NCI-H1417 treated with DMSO at 0.1 percent for 48 hours (cell line): Measurements from ENCODE around the gene YOD1.

Experiments
- DNase-seq: peaks from one replicate; lab custom pipeline; 2025; lab: John Stamatoyannopoulos, UW

YOD1 gene

DNA sequence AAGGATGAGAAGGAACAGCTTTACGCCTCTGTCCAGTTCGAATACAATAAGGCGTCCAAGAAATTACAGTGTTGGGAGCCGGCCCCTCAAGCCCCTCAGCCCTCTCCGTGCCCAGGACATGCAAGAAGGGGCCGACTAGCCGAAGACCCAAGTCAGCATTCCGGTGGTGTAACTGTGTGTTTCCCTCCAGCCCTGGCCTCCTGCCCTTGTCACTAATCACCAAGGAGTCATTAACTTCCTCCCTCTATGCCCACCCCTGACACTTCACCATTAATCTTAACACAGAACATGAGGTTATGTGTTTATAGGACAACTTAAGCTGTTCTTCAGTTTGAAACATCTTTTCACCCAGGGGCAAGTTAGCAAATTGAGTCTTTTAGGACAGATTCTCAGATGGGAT lies 21.2 kb upstream of the YOD1 start:
- no peak for DNase-seq

DNA sequence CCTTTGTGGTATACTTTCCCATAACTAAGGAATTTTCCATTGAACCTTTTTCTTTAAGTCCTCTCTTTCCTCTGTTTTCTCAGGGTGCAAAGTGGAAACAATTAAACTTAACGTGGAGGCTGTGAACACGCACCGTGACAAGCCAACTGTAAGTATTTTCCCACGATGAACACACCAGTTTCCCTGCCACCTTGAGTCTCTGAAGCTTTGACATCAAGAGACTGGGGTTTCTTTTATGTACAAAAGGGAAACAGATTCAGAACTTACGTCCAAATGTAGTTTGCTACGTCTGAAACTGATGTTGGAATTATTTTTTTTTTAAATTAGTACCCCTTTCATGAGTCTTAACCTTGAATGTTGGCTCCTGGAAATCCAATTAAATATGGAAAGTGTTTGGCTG lies 20.4 kb upstream of the YOD1 start:
- DNase-seq = no peak

DNA sequence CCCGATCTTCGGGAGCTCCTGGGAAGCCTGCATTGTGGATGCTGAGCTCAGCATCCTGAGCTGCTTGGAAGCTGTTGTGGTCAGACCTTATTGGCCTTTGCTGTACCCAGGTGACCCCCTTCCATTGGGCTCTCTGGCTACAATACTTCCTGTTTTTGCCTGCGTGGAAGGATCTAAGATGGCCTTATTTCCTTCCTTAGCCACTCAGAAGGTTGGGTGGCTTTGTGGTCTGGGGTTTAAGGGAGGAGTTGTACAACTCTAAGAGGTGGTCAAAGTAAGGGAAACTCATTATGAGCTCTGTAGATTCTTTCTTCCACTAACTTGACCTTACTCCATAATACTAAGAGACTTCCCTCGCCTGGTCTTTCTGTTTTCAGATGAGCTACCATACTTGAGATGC lies 19.8 kb upstream of the YOD1 start:
- DNase-seq = no peak

DNA sequence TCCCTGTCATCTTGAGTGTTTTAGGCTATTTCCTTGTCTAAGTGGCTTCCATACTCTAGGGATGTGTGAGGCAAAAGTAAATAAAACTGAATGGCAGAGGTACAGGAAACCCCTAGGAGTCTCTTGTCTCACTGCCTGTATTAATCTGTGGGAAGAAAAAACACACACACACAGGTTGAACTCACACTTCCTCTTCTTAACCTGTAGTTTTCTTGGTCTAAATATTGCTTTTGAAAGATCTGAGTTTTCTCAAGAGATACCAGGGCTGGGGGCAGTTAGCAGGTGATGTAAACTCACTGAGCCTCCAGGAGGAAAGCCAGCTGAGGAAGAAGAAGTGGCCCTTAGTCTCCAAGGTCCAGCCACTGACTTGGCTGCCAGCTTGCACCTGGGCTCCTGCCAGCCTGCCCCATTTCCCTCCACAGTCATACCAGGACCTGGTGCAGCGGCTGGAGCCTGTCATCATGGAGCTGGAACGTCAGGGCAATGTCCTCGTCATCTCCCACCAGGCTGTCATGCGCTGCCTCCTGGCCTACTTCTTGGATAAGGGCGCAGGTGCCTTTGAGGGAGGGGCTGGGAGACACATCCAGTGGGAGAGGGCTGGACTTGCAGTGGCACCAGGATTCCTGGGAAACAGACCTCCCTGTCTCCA lies 19.0 kb upstream of the YOD1 start:
- DNase-seq = no peak

DNA sequence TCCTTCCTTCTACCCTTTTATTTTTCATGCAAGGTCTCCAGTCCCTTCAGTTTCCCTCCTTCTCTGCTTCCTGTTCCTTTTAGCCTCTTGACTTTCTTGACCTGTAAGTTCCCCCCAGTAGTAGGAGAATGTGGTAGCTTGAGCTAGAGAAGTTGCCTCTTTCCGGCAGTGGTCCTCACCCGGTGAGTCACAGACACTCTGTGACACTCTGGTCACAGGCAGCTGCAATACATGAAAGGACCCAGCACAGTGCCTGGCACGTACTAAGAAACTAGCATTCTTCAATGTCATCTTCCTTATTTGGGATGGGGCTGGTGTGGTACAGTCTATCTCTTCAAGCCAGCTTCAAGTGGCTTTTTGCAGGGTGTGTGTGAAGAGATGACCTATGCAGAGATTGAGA lies 18.1 kb upstream of the YOD1 start:
- DNase-seq = no peak

DNA sequence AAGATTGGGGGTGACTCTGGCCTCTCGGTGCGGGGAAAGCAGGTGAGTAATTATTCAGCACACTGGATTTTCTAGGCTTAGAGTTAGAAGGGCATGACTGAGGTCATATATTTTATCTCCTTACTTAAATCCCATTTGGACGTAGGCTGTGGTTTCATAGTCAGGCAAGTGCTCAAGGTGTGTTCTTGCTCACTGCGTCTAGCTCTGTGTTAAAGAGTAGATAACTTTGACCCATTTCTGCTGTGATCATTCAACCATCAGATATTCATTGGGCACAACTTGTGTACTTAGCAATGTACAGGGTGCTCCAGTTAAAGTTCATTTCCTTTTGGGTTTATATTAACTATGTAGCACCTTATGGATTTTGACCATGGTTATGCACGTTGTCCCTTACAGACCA lies 16.7 kb upstream of the YOD1 start:
- DNase-seq = no peak

DNA sequence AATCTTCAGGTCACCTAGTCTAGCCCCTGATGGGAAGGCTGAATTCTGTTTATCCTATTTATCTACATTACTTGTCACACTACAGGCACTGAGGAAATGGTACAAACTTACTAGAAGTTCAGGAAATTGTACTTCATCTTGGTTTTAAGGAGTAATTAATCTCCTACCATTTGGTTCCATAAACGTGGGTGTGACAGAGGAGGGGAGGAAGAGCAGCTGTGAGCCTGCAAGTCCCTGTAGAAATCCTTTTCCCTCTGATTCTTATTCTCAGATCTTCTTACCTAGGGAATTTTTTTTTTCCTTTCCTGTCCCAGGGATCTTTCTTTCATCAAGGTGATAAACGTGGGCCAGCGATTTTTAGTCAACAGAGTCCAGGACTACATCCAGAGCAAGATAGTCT lies 16.2 kb upstream of the YOD1 start:
- no peak for DNase-seq

DNA sequence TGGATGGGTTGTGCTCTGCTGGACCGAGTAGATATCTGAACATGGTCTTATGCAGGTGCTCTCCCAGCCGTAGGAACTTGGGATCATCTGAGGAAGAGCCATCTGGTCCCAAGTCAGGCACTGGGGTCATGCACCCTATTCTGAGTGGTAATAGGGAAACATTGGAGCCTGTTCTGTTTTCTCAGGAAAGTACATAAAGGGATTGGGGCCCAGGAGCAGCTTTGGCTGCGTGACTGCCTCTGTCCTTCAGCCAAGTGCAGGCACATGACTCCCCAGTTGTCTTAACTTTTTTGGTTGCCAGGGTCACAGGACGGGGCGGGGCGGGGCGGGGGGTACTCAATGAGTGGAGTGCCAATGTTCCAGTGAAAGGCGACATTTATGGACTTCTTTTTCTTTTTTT lies 13.6 kb upstream of the YOD1 start:
- no peak for DNase-seq

DNA sequence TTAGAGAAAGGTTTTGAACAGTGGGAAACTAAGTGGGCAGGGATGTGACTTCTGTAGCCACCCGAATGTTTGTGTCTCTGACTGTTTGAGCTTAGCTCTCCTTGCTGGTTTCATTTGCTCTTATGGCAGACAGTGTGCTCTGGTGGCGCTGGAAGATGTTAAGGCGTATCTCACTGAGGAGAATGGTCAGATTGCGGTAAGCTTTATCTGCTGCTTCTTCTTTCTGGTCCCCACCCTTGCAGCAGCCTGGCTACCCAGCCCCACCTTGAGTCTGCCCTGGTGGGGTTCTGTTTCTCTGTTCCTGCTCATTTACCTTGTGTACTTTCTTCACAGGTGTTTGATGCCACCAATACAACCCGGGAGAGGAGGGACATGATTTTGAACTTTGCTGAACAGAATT lies 12.0 kb upstream of the YOD1 start:
- DNase-seq = no peak

DNA sequence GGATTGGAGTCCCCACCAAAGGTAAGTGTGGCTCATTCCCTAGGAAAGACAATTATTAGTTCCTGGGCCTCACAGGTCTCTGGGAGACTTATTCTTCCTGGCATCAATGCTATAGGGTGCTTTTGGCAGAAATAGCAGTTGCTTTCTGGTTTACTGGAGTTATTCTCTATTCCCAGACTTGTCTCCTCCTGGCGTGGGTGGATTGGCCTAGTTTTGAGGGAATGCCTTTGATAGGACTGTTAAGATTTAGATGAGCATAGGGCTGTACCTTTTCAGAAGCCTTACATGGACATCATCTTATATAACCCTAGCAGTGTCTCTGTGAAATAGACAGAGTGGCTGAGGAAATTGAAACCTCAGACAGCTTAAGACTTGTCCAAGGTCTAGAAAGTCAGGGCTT lies 11.1 kb upstream of the YOD1 start:
- no peak for DNase-seq

DNA sequence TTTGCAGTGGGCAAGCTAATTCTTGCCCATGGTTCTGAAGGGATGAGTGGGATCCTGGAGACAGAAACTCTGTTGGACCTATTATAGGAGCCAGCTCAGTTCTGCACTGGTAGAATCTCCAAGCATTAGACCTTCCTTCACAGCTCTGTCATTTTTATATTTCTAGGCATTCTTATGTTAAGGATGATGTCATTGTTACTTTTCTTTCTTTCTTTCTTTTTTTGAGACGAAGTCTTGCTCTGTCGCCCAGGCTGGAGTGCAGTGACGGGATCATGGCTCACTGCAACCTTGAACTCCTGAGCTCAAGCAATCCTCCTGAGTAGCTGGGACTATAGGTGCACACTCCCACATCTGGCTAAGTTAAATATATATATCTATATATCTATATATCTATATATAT lies 9.6 kb upstream of the YOD1 start:
- DNase-seq = no peak

DNA sequence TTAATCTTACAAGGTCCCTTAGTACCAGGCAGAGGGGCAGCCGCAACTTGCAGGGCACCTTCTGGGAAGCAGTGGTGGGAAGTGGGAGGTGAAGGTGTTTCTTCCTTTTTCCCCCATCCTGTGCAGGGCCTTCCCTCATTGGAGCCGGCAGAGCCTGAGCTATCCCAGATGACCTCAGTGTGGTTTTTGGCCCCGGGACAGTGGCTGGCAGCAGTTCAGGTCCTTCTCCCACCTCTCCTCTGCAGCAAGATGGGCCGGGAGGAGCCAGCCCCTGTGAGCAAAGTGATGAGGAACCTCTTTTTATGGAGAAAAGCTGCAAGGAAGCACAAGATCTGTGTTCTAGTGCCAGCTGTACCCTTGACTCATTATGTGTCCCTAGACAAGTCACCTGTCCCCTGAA lies 8.9 kb upstream of the YOD1 start:
- no peak for DNase-seq

DNA sequence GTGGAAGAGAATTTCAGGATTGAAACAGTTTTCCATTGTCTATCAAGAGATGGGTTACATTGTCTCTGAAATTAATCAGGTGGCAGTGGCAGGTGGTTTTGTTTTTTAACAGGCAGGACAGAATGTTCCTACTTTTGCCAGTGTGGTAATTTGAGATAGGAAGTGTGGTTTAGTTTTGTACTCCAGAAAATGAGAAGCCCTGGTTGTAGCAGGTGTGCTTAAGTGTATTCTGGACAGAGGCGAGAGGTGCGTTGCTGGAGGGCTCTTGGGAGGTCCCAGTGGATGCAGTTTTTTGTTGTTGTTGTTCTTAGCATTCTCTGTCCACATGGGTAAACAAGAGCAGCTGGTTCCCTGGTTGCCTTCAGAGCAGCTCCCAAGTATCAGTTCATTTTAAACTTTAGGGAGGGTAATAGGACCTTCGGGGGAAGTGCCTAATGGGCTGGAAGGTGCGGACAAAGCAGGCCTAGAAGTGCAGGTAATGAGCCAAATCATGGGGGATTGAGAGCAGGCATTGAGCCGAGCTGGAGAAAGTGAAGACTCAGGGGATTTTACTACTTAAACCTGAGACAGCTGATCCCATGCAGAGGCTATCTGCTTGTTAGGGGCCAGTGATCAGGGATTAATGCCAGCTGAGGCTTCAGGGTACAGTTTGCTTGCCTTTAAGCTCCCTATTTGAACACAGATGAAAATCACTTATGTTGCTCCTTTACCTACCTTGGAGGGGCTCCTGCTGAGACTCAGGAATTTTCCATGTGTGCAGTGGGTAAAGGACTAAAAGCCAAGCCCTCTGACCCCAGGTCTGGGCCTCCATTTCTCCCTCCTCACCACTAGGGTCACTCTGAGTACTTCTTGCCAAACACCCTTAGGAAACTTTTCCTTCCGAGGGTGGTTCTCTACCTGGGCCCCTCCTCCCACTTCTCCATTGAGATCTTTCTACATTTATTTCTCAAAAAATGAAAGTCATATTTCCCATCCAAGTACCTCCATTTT lies 8.2 kb upstream of the YOD1 start:
- no peak for DNase-seq

DNA sequence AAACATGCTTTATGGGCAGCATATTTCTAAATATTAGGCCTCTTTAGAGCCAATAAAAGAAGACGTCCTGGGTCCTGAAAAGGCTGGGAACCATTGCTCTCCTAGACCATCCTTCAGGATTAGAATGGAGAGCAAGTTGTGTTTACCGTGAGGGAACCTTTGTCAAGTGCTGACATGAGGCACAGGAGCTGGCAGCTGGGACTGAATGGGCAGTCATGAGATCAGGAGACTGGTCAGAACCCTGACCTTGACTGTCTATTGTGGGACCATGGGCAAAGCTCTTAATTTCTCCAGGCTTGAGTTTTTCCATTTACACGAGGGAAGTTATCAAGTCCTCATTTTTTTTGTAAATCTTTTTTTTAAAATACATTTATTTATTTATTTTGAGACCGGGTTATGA lies 7.2 kb upstream of the YOD1 start:
- DNase-seq = no peak

DNA sequence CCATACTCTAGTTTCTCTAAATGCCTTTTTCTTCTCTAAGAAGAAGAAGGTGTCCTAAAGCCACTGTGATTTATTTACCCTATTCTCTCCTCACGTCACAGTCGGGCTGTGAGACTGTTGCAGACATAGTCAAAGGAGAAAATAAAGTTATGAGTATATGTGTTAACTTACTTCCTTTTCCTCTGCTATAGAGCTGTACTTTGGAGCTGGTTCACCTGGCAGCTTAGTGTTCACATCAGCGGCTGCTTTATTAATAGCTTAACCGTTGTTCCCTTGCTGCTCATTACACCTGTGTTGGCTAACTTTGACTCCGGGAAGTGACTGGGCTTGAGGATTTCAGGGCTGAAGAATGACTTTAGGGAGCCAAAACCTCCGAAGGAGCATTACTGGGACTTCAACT lies 5.7 kb upstream of the YOD1 start:
- DNase-seq = no peak

DNA sequence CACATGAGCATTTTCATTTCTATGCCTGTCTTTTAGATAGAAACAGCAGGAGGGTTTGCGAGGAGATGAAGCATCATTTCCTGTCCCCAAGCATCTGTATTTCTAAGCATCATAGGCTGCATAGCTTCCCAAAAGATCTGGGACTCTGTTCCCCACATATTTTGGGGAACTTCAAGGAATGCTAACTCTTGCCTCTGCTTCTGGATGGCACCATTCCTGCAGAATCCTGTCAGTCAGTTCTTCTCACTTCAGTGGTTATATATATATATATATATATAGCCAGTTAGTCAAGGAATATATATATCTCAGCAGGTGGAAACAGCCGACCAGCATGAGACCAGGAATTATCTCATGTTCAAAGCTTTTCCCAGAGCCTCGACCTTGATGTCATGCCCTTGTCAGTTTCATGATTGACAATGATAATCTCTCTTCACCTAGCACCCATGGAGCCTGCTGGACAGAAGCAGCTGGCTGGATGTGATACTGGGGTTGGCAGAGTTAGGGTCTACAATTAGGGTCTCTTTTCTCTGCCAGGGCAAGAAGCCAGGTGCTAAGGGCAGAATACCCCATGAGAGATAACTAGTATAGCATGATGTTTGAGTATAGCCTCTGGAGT lies 4.5 kb upstream of the YOD1 start:
- no peak for DNase-seq

DNA sequence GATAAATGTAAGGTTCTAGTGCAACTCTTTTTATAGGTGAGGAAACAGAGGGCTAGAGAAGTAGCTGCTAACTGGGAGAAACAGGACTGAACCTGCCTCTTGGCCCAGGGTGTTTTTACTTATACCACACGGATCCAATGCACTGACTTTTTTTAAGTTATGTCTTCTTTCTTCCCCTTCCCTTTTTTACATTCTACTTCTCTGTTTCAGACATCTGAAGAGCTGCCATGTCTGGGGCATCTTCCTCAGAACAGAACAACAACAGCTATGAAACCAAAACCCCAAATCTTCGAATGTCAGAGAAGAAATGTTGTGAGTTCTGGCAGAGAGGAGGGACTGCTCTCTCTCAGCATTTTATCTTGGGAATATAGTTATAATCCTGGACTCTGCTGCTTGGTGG lies 3.5 kb upstream of the YOD1 start:
- DNase-seq = no peak

DNA sequence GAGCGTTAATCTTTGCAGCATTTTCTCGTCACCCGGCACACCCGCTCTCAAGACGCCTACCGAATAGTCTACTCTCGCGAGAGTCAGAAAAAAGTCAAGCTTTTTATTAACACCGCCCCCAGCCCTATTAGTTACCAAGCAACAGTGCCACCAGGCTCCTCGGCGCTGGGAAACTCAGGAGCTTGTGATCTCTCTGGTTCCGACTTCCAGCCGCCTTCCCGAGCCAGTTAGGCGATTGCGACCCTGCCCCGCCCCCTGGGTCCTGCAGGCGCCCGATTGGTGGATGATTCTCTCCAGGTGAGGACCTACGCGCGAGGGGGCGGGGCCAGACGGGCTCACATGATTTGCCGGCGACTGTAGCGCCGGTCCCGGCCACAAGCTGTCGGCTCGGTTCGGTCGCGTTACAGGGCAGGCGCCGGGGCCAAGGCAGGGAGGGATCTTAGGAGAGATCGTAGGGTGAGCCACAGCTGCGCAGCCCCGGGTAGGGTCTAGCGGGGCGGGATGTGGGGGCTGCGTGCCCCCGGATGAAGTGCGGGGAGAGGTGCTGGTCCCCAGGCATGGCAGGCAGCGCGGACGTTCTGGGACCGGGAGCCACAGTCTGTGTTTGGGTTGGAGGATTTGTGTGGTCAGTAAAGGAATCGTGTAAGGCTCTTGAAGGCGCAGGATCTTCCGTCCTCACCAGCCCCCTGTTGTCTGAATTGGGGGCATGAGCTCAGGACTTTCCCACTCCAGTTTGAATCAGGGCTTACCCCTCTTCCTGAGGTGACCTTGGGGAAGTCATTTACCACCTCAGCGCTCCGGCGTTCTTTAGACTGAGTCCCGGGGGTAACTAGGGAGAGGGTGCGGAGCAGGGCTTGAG lies 2.1 kb upstream of the YOD1 start, which contains the start of gene PFKFB2:
Gene PFKFB2 (plus strand): TSS at position 365 of the 859 bp plus-strand sequence. CDS start 1,443 bp downstream, outside the sequence.
- DNase-seq = peak; percentile 96

DNA sequence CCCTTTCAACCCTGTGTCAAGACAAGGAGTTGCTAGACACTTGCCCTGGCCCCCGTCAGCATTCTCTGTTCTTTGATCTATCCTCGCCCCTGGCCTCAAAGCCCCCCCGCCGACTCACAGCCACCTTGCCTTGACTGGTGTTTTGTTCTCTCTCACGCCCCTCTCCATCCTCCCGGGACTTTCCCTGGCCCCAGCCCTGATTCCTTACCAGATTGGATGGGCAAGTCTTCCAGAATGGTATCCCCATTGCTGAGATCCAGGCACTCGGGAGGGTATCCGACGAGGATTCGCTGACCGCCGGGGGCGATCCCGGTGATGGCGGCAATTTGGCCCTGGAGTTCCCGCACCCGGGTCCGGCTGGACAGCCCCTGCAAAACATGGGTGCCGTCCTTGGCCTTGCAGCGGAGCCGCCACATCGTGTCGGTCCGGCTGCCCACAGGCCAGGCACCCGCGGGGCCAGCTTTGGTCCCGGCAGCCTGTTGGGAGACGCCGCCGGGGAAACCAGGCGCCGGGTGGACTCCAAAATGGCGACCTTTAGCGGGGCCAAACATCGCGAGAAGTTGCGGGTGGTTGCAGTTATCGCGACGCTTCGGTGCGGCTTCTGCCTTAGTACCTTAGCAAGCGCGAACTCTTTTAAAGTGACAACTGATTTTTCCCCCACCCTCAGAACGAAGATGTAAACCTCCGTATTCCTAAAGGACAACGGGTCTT lies 373 bp downstream of the YOD1 start:
- DNase-seq = peak; percentile 58

DNA sequence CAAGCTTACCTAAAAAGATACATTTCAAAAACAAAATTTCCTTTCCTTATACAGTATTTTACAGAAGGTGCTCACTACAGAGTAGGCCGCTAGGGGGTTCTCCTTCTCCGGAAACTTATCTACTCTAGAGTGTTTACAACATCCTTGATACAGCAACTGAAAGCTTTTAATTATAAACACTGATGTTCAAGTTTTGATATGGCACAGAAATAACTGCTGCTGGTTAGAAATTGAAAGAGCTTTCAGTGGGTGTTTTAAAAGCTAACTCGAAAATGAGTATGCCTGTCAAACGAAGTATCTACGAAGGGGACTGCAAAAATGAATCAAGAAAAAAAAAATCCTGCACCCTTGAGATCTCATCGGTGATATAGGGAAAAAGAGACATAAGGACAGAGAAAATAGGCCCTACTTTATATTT lies 1.0 kb downstream of the YOD1 start:
- peak; percentile 15 for DNase-seq

DNA sequence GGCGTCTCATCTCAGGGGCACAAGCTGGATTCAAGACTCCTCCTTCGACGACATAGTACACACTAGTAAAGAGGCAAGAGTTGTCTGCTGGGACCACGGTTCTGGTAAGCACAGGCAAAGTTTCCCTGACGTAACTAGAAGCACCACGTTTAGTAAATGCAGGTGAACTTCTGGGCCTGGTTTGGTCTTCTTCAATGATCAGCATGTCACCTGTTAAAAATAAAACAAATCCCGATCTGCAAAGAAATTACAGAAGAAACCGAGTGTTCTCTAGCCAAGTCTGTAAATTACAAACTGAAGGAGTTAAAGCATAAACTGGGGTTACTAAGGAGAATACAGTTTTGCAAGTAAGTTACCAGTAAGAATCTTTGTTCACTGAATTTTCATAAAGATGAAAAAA lies 1.5 kb downstream of the YOD1 start:
- no peak for DNase-seq
